HCT116 (cell line): ENCODE measurements around the gene ZFHX3. TPM values are rescaled to one million over a fixed set of nuclear protein-coding genes. Genes with fewer than 3 reads are reported as not detected.

Experiments
- ATAC-seq: fragments of 200-7000 bp; cut with Tn5 transposase; 2 replicates; pipeline ENCODE4 v1.9.1; 2020; ENCODE audit warnings: mild to moderate bottlenecking, moderate library complexity
- BruUV-seq: library from RNA; stranded (reverse); fragments of 400-500 nt; replicated peaks from 2 replicates; lab custom pipeline; 2021; lab: Mats Ljungman, UMichigan
- CTCF ChIA-PET: fragments of 300-600 bp; sonication (Branson Sonifier 250); formaldehyde crosslinking; loops from one replicate; lab custom pipeline; 2021; ENCODE audit warnings: antibody characterized with exemption; lab: Charles Lee
- POLR2A ChIA-PET: fragments of 300-600, 350-600 bp; sonication (Branson Sonifier 250); formaldehyde crosslinking; loops from one replicate; lab custom pipeline; 2021; ENCODE audit warnings: antibody characterized with exemption; lab: Charles Lee
- RAD21 ChIA-PET, 2 experiments: fragments of 300-600 bp; sonication (Branson Sonifier 250); formaldehyde crosslinking; loops; one replicate each; lab custom pipeline; 2023; ENCODE audit warnings: low total read pairs in 2 of 2; ENCODE audit not compliant: uncharacterized antibody in 2 of 2, unreplicated experiment in 2 of 2, low non-redundant PET in 1 of 2; lab: Charles Lee
- DNase-seq: peaks from one replicate; pipeline ENCODE4 v3.0.0-alpha.2; 2010; ENCODE audit warnings: low read depth, low spot score
- H2AFZ ChIP-seq: fragments of 200-600 bp; shearing (Covaris generic), sonication (generic); 2 replicates; pipeline ENCODE4 v1.6.1; 2017; ENCODE audit warnings: low read depth, mixed run types, mixed read lengths, antibody characterized with exemption, low read length; ENCODE audit not compliant: poor library complexity, severe bottlenecking
- H3K27ac ChIP-seq: 2 replicates; pipeline ENCODE4 v1.5.1; 2012; ENCODE audit warnings: low read depth, low read length
- H3K27me3 ChIP-seq: fragments of 200-600 bp; sonication (generic); 2 replicates; pipeline ENCODE4 v1.6.1; 2016; ENCODE audit warnings: mixed run types, low read length, mixed read lengths; ENCODE audit not compliant: insufficient read depth
- H3K36me3 ChIP-seq, 2 experiments: fragments of 200-500 bp in 1 of 2; fragments of 200-600 bp in 1 of 2; sonication (Bioruptor generic) in 1 of 2; sonication (generic) in 1 of 2; 2 replicates each; pipeline versions ENCODE4 v1.5.1 to v1.6.1; 2014 to 2016; ENCODE audit warnings: low read length in 2 of 2, inconsistent platforms in 1 of 2, mixed read lengths in 1 of 2, mixed run types in 1 of 2; ENCODE audit not compliant: insufficient read depth in 2 of 2, control insufficient read depth in 1 of 2
- H3K4me1 ChIP-seq, 2 experiments: fragments of 200-600 bp in 1 of 2; sonication (generic) in 1 of 2; 2 replicates each; pipeline versions ENCODE4 v1.5.1 to v1.6.1; 2012 to 2017; ENCODE audit warnings: low read length in 2 of 2, inconsistent platforms in 1 of 2, mild to moderate bottlenecking in 1 of 2, mixed read lengths in 1 of 2, mixed run types in 1 of 2, moderate library complexity in 1 of 2; ENCODE audit not compliant: insufficient read depth in 2 of 2, control insufficient read depth in 1 of 2
- H3K4me2 ChIP-seq: fragments of 200-600 bp; sonication (generic); 2 replicates; pipeline ENCODE4 v1.6.1; 2017; ENCODE audit warnings: mixed run types, low read length, mixed read lengths
- H3K4me3 ChIP-seq, 2 experiments: fragments of 200-600 bp in 1 of 2; sonication (generic) in 1 of 2; replicated peaks in 1 of 2; 2 replicates each; pipeline ENCODE4 v1.5.1; 2011 to 2016; ENCODE audit warnings: low read length in 2 of 2, control low read depth in 1 of 2, low read depth in 1 of 2, mild to moderate bottlenecking in 1 of 2, mixed read lengths in 1 of 2, mixed run types in 1 of 2
- H3K79me2 ChIP-seq: fragments of 200-600 bp; sonication (generic); 2 replicates; pipeline ENCODE4 v1.6.1; 2017; ENCODE audit warnings: mild to moderate bottlenecking, mixed run types, low read length, moderate library complexity, mixed read lengths; ENCODE audit not compliant: insufficient read depth
- H3K9ac ChIP-seq: fragments of 200-600 bp; sonication (generic); 2 replicates; pipeline ENCODE4 v1.6.1; 2016; ENCODE audit warnings: low read length, mixed read lengths
- H3K9me2 ChIP-seq: fragments of 200-600 bp; sonication (generic), shearing (Covaris generic); 2 replicates; pipeline ENCODE4 v1.6.1; 2017; ENCODE audit warnings: mixed run types, mild to moderate bottlenecking, moderate library complexity; ENCODE audit not compliant: insufficient read depth
- H3K9me3 ChIP-seq, 2 experiments: fragments of 200-500 bp in 1 of 2; fragments of 200-600 bp in 1 of 2; sonication (Bioruptor generic) in 1 of 2; sonication (generic) in 1 of 2; 2 replicates each; pipeline ENCODE4 v1.6.1; 2014 to 2017; ENCODE audit warnings: low read length in 2 of 2, mixed read lengths in 2 of 2, inconsistent platforms in 1 of 2, low read depth in 1 of 2, mild to moderate bottlenecking in 1 of 2, mixed run types in 1 of 2, moderate library complexity in 1 of 2; ENCODE audit not compliant: control insufficient read depth in 1 of 2, insufficient read depth in 1 of 2
- H4K20me1 ChIP-seq: fragments of 200-600 bp; sonication (generic), shearing (Covaris generic); 2 replicates; pipeline ENCODE4 v1.6.1; 2017; ENCODE audit warnings: mixed run types, mild to moderate bottlenecking, moderate library complexity; ENCODE audit not compliant: insufficient read depth
- CEBPB ChIP-seq: IDR thresholded peaks from 2 replicates; pipeline ENCODE4 v1.6.1; 2012; ENCODE audit warnings: low read depth
- EGR1 ChIP-seq: IDR thresholded peaks from 2 replicates; pipeline ENCODE4 v1.6.1; 2012; ENCODE audit warnings: low read depth
- EZH2 ChIP-seq: fragments of 200-600 bp; sonication (generic); IDR thresholded peaks from 2 replicates; pipeline ENCODE4 v1.6.1; 2017; ENCODE audit warnings: antibody characterized with exemption, mixed run types
- FOSL1 ChIP-seq: IDR thresholded peaks from 2 replicates; pipeline ENCODE4 v1.6.1; 2012; ENCODE audit warnings: low read depth
- POLR2AphosphoS5 ChIP-seq: IDR thresholded peaks from 2 replicates; pipeline ENCODE4 v1.6.1; 2011; ENCODE audit warnings: mild to moderate bottlenecking, low read depth, low read length, moderate library complexity
- YY1 ChIP-seq: IDR thresholded peaks from 2 replicates; pipeline ENCODE4 v1.6.1; 2011; ENCODE audit warnings: low read length, low read depth, moderate library complexity, mild to moderate bottlenecking; ENCODE audit not compliant: insufficient replicate concordance; ENCODE audit errors: extremely low read depth
- intact Hi-C: fragments of 100-400 bp; cut with micrococcal nuclease; formaldehyde crosslinking; loops from 2 replicates; pipeline ENCODE4 v1.10.0; 2022
- total RNA-seq: library from RNA; stranded (reverse); gene quantifications from one replicate; pipeline ENCODE4 v1.2.1, GENCODE V29; 2021; ENCODE audit not compliant: unreplicated experiment

Gene ZFHX3
- total RNA-seq, 1 experiment from 2014 or later: 6.3 TPM

- H2AFZ ChIP-seq: no peak overlapping the region
- H3K79me2 ChIP-seq: no peaks in the 10 kb centered on the region
- no peaks in the 10 kb centered on the region; the same call in 1 of the 2 replicates for H4K20me1 ChIP-seq
- TF ChIP-seq POLR2AphosphoS5: no peak
- no peak for TF ChIP-seq FOSL1
- TF ChIP-seq, all 23 proteins: peak for 0
- RAD21 ChIA-PET: no interaction called here
- H3K36me3 ChIP-seq: no peaks in the 10 kb centered on the region
- no TSS peak for BruUV-seq
- POLR2A ChIA-PET: no interaction called here
- H3K4me1 ChIP-seq: no peaks in the 10 kb centered on the region
- no peaks in the 10 kb centered on the region for H3K27me3 ChIP-seq
- DNase-seq (no peak), ATAC-seq (no peak)
- H3K9me3 ChIP-seq: no peaks in the 10 kb centered on the region
- H3K9ac ChIP-seq: no peak overlapping the region
- H3K27ac ChIP-seq: no peak overlapping the region
- H3K4me2 ChIP-seq: no peak overlapping the region
- CTCF ChIA-PET: interaction anchor here (1.2 kb wide), 1 partner anchor 8 kb away, joined by 4 read pairs; no protein-coding TSS in a partner anchor
- H3K9me2 ChIP-seq: no peaks in the 10 kb centered on the region
- no peak overlapping the region for H3K4me3 ChIP-seq
- intact Hi-C loops: no loop called here
These were observed 223.9 kb downstream of the ZFHX3 start for GRCh38 chr16:72824027-72824426.

- ATAC-seq: no peak
- RAD21 ChIA-PET: no interaction called here
- POLR2A ChIA-PET: no interaction called here
- Histone ChIP-seq H3K9ac (no peak overlapping the region), H3K27me3 (no peaks in the 10 kb centered on the region), H3K79me2 (no peaks in the 10 kb centered on the region), H3K9me3 (no peaks in the 10 kb centered on the region), H3K36me3 (no peaks in the 10 kb centered on the region), H3K9me2 (no peaks in the 10 kb centered on the region), H3K4me1 (no peaks in the 10 kb centered on the region), H3K4me3 (no peak overlapping the region), H3K4me2 (no peak overlapping the region), H4K20me1 (no peaks in the 10 kb centered on the region), H2AFZ (no peak overlapping the region), H3K27ac (no peak overlapping the region)
- DNase-seq: no peak
- intact Hi-C loops: no loop called here
- CTCF ChIA-PET: no interaction called here
- BruUV-seq: no TSS peak
- no peak for TF ChIP-seq POLR2AphosphoS5
- TF ChIP-seq YY1: no peak
- no peak for TF ChIP-seq CEBPB
- no peak for TF ChIP-seq EZH2
- TF ChIP-seq EGR1: no peak
These were observed 226.6 kb downstream of the ZFHX3 start for GRCh38 chr16:72821185-72821950.
